ENCODE data around the gene PA2G4. TPM values are rescaled to one million over a fixed set of nuclear protein-coding genes. Genes with fewer than 3 reads are reported as not detected.
A peak's percentile ranks its signal among the peaks of the same experiment; 100 is the strongest.
"Not testable (repeated sequence)": the region's sequence is repeated elsewhere in the genome, so short reads cannot be mapped to it uniquely, and the experiment has no call there.

PA2G4 gene
- total and polyA plus RNA-seq, 12 donors = 64.3 to 148 (median 74.4) TPM

DNA sequence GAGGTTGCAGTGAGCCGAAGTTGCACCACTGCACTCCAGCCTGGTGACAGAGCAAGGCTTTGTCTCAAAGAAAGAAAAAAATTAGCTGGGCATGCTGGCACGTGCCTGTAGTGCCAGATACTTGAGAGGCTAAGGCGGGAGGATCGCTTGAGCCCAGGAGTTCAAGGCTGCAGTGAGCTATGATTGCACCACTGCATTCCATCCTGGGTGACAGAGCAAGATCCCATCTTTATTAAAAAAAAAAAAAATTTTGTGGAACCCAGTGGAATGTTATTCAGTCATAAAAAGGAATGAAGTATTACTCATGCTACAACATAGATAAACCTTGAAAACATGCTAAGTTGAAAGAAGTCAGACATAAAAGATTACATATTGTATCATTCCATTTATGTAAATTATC is 32.7 kb upstream of the PA2G4 start:
- TF ChIP-seq, protein P1, sequence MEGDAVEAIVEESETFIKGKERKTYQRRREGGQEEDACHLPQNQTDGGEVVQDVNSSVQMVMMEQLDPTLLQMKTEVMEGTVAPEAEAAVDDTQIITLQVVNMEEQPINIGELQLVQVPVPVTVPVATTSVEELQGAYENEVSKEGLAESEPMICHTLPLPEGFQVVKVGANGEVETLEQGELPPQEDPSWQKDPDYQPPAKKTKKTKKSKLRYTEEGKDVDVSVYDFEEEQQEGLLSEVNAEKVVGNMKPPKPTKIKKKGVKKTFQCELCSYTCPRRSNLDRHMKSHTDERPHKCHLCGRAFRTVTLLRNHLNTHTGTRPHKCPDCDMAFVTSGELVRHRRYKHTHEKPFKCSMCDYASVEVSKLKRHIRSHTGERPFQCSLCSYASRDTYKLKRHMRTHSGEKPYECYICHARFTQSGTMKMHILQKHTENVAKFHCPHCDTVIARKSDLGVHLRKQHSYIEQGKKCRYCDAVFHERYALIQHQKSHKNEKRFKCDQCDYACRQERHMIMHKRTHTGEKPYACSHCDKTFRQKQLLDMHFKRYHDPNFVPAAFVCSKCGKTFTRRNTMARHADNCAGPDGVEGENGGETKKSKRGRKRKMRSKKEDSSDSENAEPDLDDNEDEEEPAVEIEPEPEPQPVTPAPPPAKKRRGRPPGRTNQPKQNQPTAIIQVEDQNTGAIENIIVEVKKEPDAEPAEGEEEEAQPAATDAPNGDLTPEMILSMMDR (IDR thresholded peaks at IDR 0.05) = no peak
- WGBS, 2 donors = 79 to 81% methylated on average over 4 of the region's 4 CpGs
- H3K4me3 ChIP-seq = no peak overlapping the region
- intact Hi-C loops (cut with DNase I) = no loop called here
- no peaks in the 10 kb centered on the region for H3K36me3 ChIP-seq
- no peak overlapping the region for H3K27ac ChIP-seq
- DNase-seq (no peak), ATAC-seq (no peak)
- no peaks in the 10 kb centered on the region for H3K9me3 ChIP-seq
- no peaks in the 10 kb centered on the region for H3K4me1 ChIP-seq
- no peaks in the 10 kb centered on the region for H3K27me3 ChIP-seq

DNA sequence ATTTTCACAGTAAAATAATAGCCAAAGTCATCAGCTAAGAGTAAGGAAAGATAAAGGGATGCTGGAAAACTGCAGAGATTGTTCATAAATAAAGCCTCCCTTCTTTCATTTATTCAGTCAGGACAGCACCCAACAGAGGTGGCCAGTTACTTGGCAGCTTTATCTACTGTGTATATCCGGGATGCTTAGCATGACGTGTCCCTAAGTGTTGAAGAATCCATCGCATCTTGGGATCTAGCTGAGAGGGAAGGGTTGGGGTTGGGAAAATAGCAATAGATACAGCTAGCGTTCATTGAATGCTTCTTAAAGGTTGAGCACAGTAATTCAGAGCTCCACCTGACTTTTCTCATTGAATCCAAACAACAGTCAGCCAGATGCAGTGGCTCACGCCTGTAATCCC is 30.0 kb upstream of the PA2G4 start:
- ATAC-seq = no peak
- H3K27ac ChIP-seq = no peak overlapping the region
- intact Hi-C loops (cut with DNase I) = no loop called here
- TF ChIP-seq, protein P1 (IDR thresholded peaks at IDR 0.05) = no peak
- no peak for DNase-seq
- no peaks in the 10 kb centered on the region for H3K9me3 ChIP-seq
- 80 to 82% methylated on average over 5 of the region's 5 CpGs for WGBS, 2 donors
- no peak overlapping the region for H3K4me3 ChIP-seq
- H3K27me3 ChIP-seq = peaks cover 0 to 1% (median 0%) of the 10 kb centered on the region in 7 donors
- H3K4me1 ChIP-seq = peaks cover 0 to 9% (median 5%) of the 10 kb centered on the region in 9 donors
- H3K36me3 ChIP-seq = no peaks in the 10 kb centered on the region

DNA sequence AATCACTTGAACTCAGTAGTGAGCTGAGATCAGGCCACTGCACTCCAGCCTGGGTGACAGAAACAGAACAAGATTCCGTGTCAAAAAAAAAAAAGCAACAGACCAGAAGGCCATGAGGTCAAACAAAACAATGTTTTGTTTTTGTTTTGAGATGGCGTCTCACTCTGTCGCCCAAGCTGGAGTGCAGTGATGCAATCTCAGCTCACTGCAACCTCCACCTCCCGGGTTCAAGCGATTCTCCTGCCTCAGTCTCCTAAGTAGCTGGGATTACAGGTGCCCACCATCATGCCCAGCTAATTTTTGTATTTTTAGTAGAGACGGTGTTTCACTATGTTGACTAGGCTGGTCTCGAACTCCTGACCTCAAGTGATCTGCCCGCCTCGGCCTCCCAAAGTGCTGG is 26.4 kb upstream of the PA2G4 start:
- not testable (repeated sequence) for H3K36me3 ChIP-seq
- intact Hi-C loops (cut with DNase I) = loop anchor here in 1 of 10 donors (5.0 kb wide), 1 partner anchor 39 kb away; the partner anchor contains the start of genes RPL41 and ZC3H10

DNA sequence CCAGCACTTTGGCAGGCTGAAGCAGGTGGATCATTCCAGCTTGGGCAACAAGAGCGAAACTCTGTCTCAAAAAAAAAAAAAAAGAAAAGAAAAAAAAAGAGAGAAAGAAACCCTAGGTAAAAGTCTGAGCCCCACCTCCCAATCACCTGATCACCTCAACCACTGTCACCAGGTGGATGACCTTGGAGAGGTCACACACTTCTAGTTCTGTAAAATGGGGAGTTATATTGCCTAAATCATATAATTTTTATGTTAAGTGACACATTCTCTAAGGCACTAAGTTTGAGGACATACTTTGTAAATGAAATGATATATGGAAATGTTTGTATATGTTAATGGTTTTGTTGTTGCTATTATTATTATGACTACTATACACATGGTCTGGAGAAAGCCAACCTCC is 25.9 kb upstream of the PA2G4 start:
- TF ChIP-seq, protein P1 (IDR thresholded peaks at IDR 0.05) = no peak
- H3K27me3 ChIP-seq = peaks cover 0 to 32% (median 9%) of the 10 kb centered on the region in 7 donors
- ATAC-seq (no peak), DNase-seq (no peak)
- H3K27ac ChIP-seq = peak overlapping the region in 1 of 10 donors; percentile 3
- H3K9me3 ChIP-seq = no peaks in the 10 kb centered on the region
- WGBS, 2 donors = 100% methylated on average over 1 of the region's 1 CpG
- peaks cover 0 to 23% (median 18%) of the 10 kb centered on the region in 9 donors for H3K4me1 ChIP-seq
- no peaks in the 10 kb centered on the region for H3K36me3 ChIP-seq
- intact Hi-C loops (cut with DNase I) = loop anchor here in 1 of 10 donors (5.0 kb wide), 1 partner anchor 39 kb away; the partner anchor contains the start of genes RPL41 and ZC3H10
- peak overlapping the region in 3 of 10 donors; percentile 55 to 70 (median 61) for H3K4me3 ChIP-seq

More for the DNA sequence above, 26.4 kb upstream of the PA2G4 start:
- ATAC-seq, H3K27ac ChIP-seq, DNase-seq, H3K9me3 ChIP-seq, H3K4me3 ChIP-seq: not testable (repeated sequence)
- H3K27me3 ChIP-seq = peaks cover 0 to 32% (median 9%) of the 10 kb centered on the region in 7 donors
- H3K4me1 ChIP-seq = peaks cover 0 to 23% (median 18%) of the 10 kb centered on the region in 9 donors
- 90% methylated on average over 9 of the region's 9 CpGs for WGBS, 2 donors

All from heart right ventricle (tissue), 16 donors.